Uterus (tissue), 4 donors: ENCODE measurements around the gene GCLC. TPM values are rescaled to one million over a fixed set of nuclear protein-coding genes. Genes with fewer than 3 reads are reported as not detected.

ENCODE experiments used
- DNase-seq, 2 donors: peaks; one replicate each; pipeline ENCODE4 v3.0.0-alpha.2; 2019 to 2020
- H3K27ac ChIP-seq, 2 donors: fragments of 200-600 bp; sonication (generic); 1 replicate in 1 of 2; 2 replicates in 1 of 2; pipeline ENCODE4 v1.5.1; 2016 to 2018
- H3K27me3 ChIP-seq, 2 donors: fragments of 200-600 bp; sonication (generic); one replicate each; pipeline ENCODE4 v1.5.1; 2018 to 2019; ENCODE audit warnings: control low read depth in 1 of 2
- H3K36me3 ChIP-seq, 2 donors: fragments of 200-600 bp; sonication (generic); one replicate each; pipeline ENCODE4 v1.5.1; 2019; ENCODE audit warnings: control low read depth in 1 of 2
- H3K4me1 ChIP-seq, 2 donors: fragments of 200-600 bp; sonication (generic); one replicate each; pipeline ENCODE4 v1.5.1; 2018 to 2019; ENCODE audit warnings: control low read depth in 1 of 2
- H3K4me3 ChIP-seq, 2 donors: fragments of 200-600 bp; sonication (generic); 1 replicate in 1 of 2; 2 replicates in 1 of 2; pipeline ENCODE4 v1.5.1; 2018 to 2019; ENCODE audit warnings: mild to moderate bottlenecking in 1 of 2
- H3K9me3 ChIP-seq, 2 donors: fragments of 200-600 bp; sonication (generic); one replicate each; pipeline ENCODE4 v1.5.1; 2019; ENCODE audit warnings: control low read depth in 1 of 2
- POLR2A ChIP-seq, 2 donors: fragments of 450-650 bp; IDR thresholded peaks; one replicate each; pipeline ENCODE4 v1.6.1; 2016; ENCODE audit warnings: antibody characterized with exemption in 2 of 2, mild to moderate bottlenecking in 1 of 2, moderate library complexity in 1 of 2
- intact Hi-C: fragments of 100-400 bp; cut with DNase I; formaldehyde crosslinking; loops from one replicate; pipeline ENCODE4 v1.15.1; 2023; ENCODE audit warnings: low total_unique reads
- total RNA-seq, 4 donors: library from RNA; depleted of rRNA in 3 of 4; stranded (reverse); fragments of >200 nt in 3 of 4; gene quantifications; one replicate each; pipeline versions ENCODE4 v1.1.0 to v1.2.4, GENCODE V29; 2014 to 2023
- TF ChIP-seq, protein P1 (sequence below), 4 experiments: fragments of 200-600 bp in 2 of 4; fragments of 450-650 bp in 2 of 4; sonication (generic) in 2 of 4; IDR thresholded peaks; one replicate each; pipeline ENCODE4 v1.5.1; 2016 to 2019; ENCODE audit warnings: antibody characterized with exemption in 4 of 4, mild to moderate bottlenecking in 2 of 4, moderate library complexity in 1 of 4
- donor health status: DM: yes; HTN: yes; CAD: no.

GCLC gene
- total RNA-seq, 4 donors from 2014 or later: 20.0 to 41.0 (median 32.7) TPM

DNA sequence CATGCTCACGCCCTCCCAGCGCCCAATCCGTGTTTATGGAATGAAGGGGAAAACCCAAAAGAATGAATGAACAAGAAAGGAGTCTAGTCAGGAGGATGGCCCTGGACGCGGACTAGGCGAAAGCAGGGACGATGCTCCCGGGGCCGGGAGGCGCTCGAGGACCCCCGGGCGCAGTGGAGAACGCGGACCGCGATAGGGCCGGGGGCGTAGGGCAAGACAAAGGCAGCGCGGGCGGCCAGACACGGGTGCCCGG, 758 bp downstream of the GCLC start:
- Histone ChIP-seq H3K4me1 (no peaks in the 10 kb centered on the region), H3K27me3 (no peaks in the 10 kb centered on the region), H3K9me3 (no peaks in the 10 kb centered on the region), H3K4me3 (peak overlapping the region; percentile 50 to 82), H3K27ac (peak overlapping the region; percentile 87 to 94), H3K36me3 (no peaks in the 10 kb centered on the region)
- TF ChIP-seq POLR2A (IDR thresholded peaks at IDR 0.05): no peak
- intact Hi-C loops: loop anchor here (10.0 kb wide), 1 partner anchor 251 kb away; the partner anchor contains the start of gene LRRC1
- no peak for DNase-seq

GRCh38 chr6:53543359-53544216, 1.3 kb downstream of the GCLC start:
- H3K27ac ChIP-seq: peak overlapping the region; percentile 87 to 94
- intact Hi-C loops: loop anchor here (10.0 kb wide), 1 partner anchor 251 kb away; the partner anchor contains the start of gene LRRC1
- DNase-seq: no peak
- no peaks in the 10 kb centered on the region for H3K27me3 ChIP-seq
- no peaks in the 10 kb centered on the region for H3K4me1 ChIP-seq
- H3K9me3 ChIP-seq: no peaks in the 10 kb centered on the region
- H3K4me3 ChIP-seq: peak overlapping the region; percentile 50 to 82
- H3K36me3 ChIP-seq: no peaks in the 10 kb centered on the region
- no peak for TF ChIP-seq POLR2A (IDR thresholded peaks at IDR 0.05)
- TF ChIP-seq, protein P1, sequence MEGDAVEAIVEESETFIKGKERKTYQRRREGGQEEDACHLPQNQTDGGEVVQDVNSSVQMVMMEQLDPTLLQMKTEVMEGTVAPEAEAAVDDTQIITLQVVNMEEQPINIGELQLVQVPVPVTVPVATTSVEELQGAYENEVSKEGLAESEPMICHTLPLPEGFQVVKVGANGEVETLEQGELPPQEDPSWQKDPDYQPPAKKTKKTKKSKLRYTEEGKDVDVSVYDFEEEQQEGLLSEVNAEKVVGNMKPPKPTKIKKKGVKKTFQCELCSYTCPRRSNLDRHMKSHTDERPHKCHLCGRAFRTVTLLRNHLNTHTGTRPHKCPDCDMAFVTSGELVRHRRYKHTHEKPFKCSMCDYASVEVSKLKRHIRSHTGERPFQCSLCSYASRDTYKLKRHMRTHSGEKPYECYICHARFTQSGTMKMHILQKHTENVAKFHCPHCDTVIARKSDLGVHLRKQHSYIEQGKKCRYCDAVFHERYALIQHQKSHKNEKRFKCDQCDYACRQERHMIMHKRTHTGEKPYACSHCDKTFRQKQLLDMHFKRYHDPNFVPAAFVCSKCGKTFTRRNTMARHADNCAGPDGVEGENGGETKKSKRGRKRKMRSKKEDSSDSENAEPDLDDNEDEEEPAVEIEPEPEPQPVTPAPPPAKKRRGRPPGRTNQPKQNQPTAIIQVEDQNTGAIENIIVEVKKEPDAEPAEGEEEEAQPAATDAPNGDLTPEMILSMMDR (IDR thresholded peaks at IDR 0.05): no peak

DNA sequence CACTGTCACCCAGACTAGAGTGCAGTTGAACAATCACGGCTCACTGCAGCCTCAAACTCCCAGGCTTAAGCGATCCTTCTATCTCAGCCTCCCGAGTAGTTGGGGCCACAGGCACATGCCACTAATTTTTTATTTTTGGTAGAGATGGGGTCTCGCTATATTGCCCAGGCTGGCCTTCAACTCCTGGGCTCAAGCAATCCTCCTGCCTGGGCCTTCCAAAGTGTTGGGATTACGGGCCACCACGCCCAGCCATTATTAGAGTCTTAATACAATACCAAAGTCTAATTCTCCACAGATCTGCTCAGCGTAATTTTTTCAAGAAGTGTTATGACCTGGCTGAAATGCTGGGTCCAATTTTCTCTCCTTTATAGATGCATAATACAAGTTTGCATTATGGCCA, 3.0 kb downstream of the GCLC start:
- intact Hi-C loops: loop anchor here (10.0 kb wide), 1 partner anchor 253 kb away; the partner anchor contains the start of gene LRRC1
- Histone ChIP-seq H3K4me1 (no peaks in the 10 kb centered on the region), H3K27me3 (no peaks in the 10 kb centered on the region), H3K27ac (no peak overlapping the region), H3K36me3 (no peaks in the 10 kb centered on the region), H3K9me3 (no peaks in the 10 kb centered on the region), H3K4me3 (no peak overlapping the region)
- no peak for DNase-seq
- TF ChIP-seq, protein P1 (IDR thresholded peaks at IDR 0.05): no peak
- TF ChIP-seq POLR2A (IDR thresholded peaks at IDR 0.05): no peak

GRCh38 chr6:53540129-53540692, 4.7 kb downstream of the GCLC start:
- no peak for TF ChIP-seq POLR2A (IDR thresholded peaks at IDR 0.05)
- TF ChIP-seq, protein P1 (IDR thresholded peaks at IDR 0.05): no peak
- H3K4me3 ChIP-seq: no peak overlapping the region
- H3K36me3 ChIP-seq: no peaks in the 10 kb centered on the region
- H3K9me3 ChIP-seq: no peaks in the 10 kb centered on the region
- H3K27ac ChIP-seq: no peak overlapping the region
- DNase-seq: no peak
- no peaks in the 10 kb centered on the region for H3K4me1 ChIP-seq
- H3K27me3 ChIP-seq: no peaks in the 10 kb centered on the region
- intact Hi-C loops: loop anchor here (10.0 kb wide), 1 partner anchor 255 kb away; the partner anchor contains the start of gene LRRC1

DNA sequence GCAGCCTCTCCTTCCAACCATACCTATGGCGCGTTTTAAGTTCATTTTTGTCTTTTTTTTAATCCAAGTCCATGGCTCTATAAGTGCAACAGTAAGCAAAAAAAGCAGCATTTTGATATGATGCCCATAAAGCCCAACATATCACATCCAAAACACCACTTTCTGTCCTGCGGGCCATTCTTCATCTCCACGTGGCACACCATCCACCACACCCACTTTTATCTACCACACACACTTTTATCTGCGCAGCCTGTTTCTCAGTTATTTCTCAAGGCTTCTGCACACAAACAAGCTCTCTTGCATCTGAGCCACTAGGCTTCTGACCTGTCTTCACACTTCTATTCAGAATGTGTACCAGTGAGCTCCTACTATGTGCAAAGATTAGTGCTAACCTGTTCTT, 5.3 kb downstream of the GCLC start:
- Histone ChIP-seq H3K27ac (no peak overlapping the region), H3K4me1 (no peaks in the 10 kb centered on the region), H3K27me3 (no peaks in the 10 kb centered on the region), H3K9me3 (no peaks in the 10 kb centered on the region), H3K36me3 (no peaks in the 10 kb centered on the region), H3K4me3 (no peak overlapping the region)
- no peak for DNase-seq
- intact Hi-C loops: no loop called here
- TF ChIP-seq, protein P1 (IDR thresholded peaks at IDR 0.05): no peak
- TF ChIP-seq POLR2A (IDR thresholded peaks at IDR 0.05): no peak
